ENCODE data around the gene NEDD4.

DNA sequence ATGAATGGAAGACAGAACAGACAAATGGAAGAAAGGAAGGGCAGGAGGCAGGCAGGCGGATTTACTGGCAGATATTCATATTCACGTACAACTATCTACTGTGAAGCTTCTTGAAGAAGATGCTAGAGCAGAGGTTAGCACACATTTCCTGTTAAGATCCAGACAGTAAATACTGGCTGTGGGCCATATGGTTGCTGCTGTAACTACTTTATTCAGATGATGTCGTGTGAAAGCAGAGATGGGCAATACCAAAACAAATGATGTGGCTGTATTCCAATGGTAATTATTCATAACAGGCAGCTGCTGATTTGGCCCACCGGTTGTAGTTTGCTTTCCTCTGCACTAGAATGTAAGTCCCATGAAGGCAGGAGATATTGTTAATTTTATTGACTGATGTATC lies 134.8 kb downstream of the NEDD4 start:
- TF ChIP-seq NFIC (IDR thresholded peaks at IDR 0.05; ENCODE audit: borderline replicate concordance) = no peak
- no peak for TF ChIP-seq RXRA (IDR thresholded peaks at IDR 0.05; ENCODE audit: borderline replicate concordance, low read depth)
- TF ChIP-seq CTCF (IDR thresholded peaks at IDR 0.05) = no peak
